GM12801 (cell line): Measurements from ENCODE around the gene TNP2.

Experiments used
- CTCF ChIP-seq: IDR thresholded peaks from one replicate; pipeline ENCODE4 v1.5.1; 2011; ENCODE audit warnings: control low read depth; ENCODE audit not compliant: insufficient read length; ENCODE audit errors: extremely low read depth

The TNP2 gene

GRCh38 chr16:11268921-11269375 lies at the start of gene TNP2:
TNP2 (minus strand) TSS chr16:11269325; CDS start chr16:11269262, 63 bp downstream.
- TF ChIP-seq CTCF = no peak

GRCh38 chr16:11318817-11319216 lies 49.7 kb upstream of the TNP2 start:
- TF ChIP-seq CTCF = no peak

GRCh38 chr16:11316331-11317015 lies 47.3 kb upstream of the TNP2 start:
- TF ChIP-seq CTCF = no peak

- no peak for TF ChIP-seq CTCF
Measured at GRCh38 chr16:11315510-11315909, 46.4 kb upstream of the TNP2 start.

- no peak for TF ChIP-seq CTCF
Measured at GRCh38 chr16:11314309-11314894, 45.3 kb upstream of the TNP2 start.

- TF ChIP-seq CTCF = no peak
Measured at GRCh38 chr16:11313493-11314308, 44.6 kb upstream of the TNP2 start.

- no peak for TF ChIP-seq CTCF
Measured at GRCh38 chr16:11312718-11313492, 43.8 kb upstream of the TNP2 start.
